Measurements from ENCODE around the gene SREBF2.

DNA sequence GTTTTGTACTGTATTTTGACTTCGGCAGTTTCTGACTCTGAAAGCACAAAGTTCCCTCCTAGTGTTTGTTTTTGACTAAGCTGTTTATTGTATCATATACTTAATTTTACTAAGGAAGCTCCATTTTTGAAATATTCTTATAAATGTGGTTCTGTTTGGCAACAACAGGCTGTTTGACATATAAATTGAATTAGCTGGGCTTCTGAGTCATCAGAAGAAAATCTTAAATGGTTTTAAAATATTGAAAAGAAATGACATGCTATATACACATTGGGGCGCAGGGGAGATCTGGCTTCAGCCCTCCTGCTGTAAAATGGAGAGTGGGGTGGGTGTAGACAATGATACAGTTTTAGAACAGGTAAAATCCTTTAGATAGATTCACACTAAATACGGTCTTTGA, 43.4 kb downstream of the SREBF2 start:
- TF ChIP-seq MXI1 (IDR thresholded peaks at IDR 0.05; ENCODE audit: low read depth, low read length) = no peak
- TF ChIP-seq, protein P1, sequence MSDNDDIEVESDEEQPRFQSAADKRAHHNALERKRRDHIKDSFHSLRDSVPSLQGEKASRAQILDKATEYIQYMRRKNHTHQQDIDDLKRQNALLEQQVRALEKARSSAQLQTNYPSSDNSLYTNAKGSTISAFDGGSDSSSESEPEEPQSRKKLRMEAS (CRISPR knock-in tag; IDR thresholded peaks at IDR 0.05) = no peak
- TF ChIP-seq TCF7L2 (IDR thresholded peaks at IDR 0.05; ENCODE audit: low read depth, low read length) = no peak
- no peak for TF ChIP-seq ZC3H11A (IDR thresholded peaks at IDR 0.05; ENCODE audit: low read depth, low read length)
- no peak for TF ChIP-seq EP300 (IDR thresholded peaks at IDR 0.05; ENCODE audit: low read length)
- no peak for TF ChIP-seq CTCF (IDR thresholded peaks at IDR 0.05 in 2 of 3, conservative IDR thresholded peaks at IDR 0.05 in 1 of 3; ENCODE audit: insufficient read depth in 2 of 3, low read depth in 1 of 3, low read length in 3 of 3)
- no peak for TF ChIP-seq ZNF282 (CRISPR knock-in tag; IDR thresholded peaks at IDR 0.05)
- no peak for TF ChIP-seq RBM22 (IDR thresholded peaks at IDR 0.05; ENCODE audit: low read depth, low read length, poor library complexity, severe bottlenecking)
- no peak for TF ChIP-seq ZFP1 (CRISPR knock-in tag; IDR thresholded peaks at IDR 0.05)
- TF ChIP-seq, protein P2, sequence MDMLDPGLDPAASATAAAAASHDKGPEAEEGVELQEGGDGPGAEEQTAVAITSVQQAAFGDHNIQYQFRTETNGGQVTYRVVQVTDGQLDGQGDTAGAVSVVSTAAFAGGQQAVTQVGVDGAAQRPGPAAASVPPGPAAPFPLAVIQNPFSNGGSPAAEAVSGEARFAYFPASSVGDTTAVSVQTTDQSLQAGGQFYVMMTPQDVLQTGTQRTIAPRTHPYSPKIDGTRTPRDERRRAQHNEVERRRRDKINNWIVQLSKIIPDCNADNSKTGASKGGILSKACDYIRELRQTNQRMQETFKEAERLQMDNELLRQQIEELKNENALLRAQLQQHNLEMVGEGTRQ (CRISPR knock-in tag; IDR thresholded peaks at IDR 0.05) = no peak
- TF ChIP-seq, protein P3, sequence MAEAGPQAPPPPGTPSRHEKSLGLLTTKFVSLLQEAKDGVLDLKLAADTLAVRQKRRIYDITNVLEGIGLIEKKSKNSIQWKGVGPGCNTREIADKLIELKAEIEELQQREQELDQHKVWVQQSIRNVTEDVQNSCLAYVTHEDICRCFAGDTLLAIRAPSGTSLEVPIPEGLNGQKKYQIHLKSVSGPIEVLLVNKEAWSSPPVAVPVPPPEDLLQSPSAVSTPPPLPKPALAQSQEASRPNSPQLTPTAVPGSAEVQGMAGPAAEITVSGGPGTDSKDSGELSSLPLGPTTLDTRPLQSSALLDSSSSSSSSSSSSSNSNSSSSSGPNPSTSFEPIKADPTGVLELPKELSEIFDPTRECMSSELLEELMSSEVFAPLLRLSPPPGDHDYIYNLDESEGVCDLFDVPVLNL (CRISPR knock-in tag; IDR thresholded peaks at IDR 0.05; ENCODE audit: low read depth) = no peak
